H9 (cell line): ENCODE results near the gene EIF2S2. TPM values are rescaled to one million over a fixed set of nuclear protein-coding genes. Genes with fewer than 3 reads are reported as not detected.

Source experiments
- DNase-seq: peaks from one replicate; pipeline ENCODE4 v3.0.0-alpha.2; 2017
- H2AFZ ChIP-seq: one replicate; pipeline ENCODE4 v1.6.1; 2013; ENCODE audit warnings: mild to moderate bottlenecking, low read length, control low read depth, moderate library complexity
- H2AK5ac ChIP-seq: 2 replicates; pipeline ENCODE4 v1.6.1; 2013; ENCODE audit warnings: low read length, control low read depth, mixed read lengths; ENCODE audit not compliant: insufficient read length
- H2BK120ac ChIP-seq: one replicate; pipeline ENCODE4 v1.6.1; 2013; ENCODE audit warnings: low read depth, mild to moderate bottlenecking, low read length, control low read depth, inconsistent platforms; ENCODE audit not compliant: poor library complexity, severe bottlenecking
- H2BK12ac ChIP-seq: 2 replicates; pipeline ENCODE4 v1.6.1; 2013; ENCODE audit warnings: low read length, control low read depth, mixed read lengths, low read depth; ENCODE audit not compliant: insufficient read length
- H2BK15ac ChIP-seq: 2 replicates; pipeline ENCODE4 v1.6.1; 2013; ENCODE audit warnings: low read depth, low read length, control low read depth
- H2BK20ac ChIP-seq: one replicate; pipeline ENCODE4 v1.6.1; 2013; ENCODE audit warnings: low read depth, mild to moderate bottlenecking, low read length, control low read depth, inconsistent platforms; ENCODE audit not compliant: poor library complexity, severe bottlenecking
- H2BK5ac ChIP-seq: 2 replicates; pipeline ENCODE4 v1.6.1; 2013; ENCODE audit warnings: low read length, control low read depth, mixed read lengths; ENCODE audit not compliant: insufficient read length
- H3K14ac ChIP-seq: 2 replicates; pipeline ENCODE4 v1.6.1; 2013; ENCODE audit warnings: low read length, control low read depth; ENCODE audit not compliant: insufficient read depth
- H3K18ac ChIP-seq: 2 replicates; pipeline ENCODE4 v1.6.1; 2013; ENCODE audit warnings: low read depth, mild to moderate bottlenecking, mixed read lengths, low read length, control low read depth; ENCODE audit not compliant: insufficient read length
- H3K23ac ChIP-seq: 2 replicates; pipeline ENCODE4 v1.6.1; 2013; ENCODE audit warnings: low read length, control low read depth, mixed read lengths, low read depth; ENCODE audit not compliant: insufficient read length
- H3K23me2 ChIP-seq: 2 replicates; pipeline ENCODE4 v1.6.1; 2013; ENCODE audit warnings: low read depth, mild to moderate bottlenecking, mixed read lengths, low read length, control low read depth; ENCODE audit not compliant: insufficient read length, poor library complexity, severe bottlenecking
- H3K27ac ChIP-seq: 2 replicates; pipeline ENCODE4 v1.5.1; 2013; ENCODE audit warnings: low read length, control low read depth, mixed read lengths, low read depth; ENCODE audit not compliant: insufficient read length
- H3K27me3 ChIP-seq: 2 replicates; pipeline ENCODE4 v1.6.1; 2013; ENCODE audit warnings: low read length, control low read depth, inconsistent platforms; ENCODE audit not compliant: insufficient read depth
- H3K4ac ChIP-seq: 2 replicates; pipeline ENCODE4 v1.6.1; 2013; ENCODE audit warnings: low read depth, mild to moderate bottlenecking, control low read depth, inconsistent platforms, low read length, moderate library complexity
- H3K4me1 ChIP-seq: 2 replicates; pipeline ENCODE4 v1.6.1; 2013; ENCODE audit warnings: low read length, control low read depth, inconsistent platforms; ENCODE audit not compliant: insufficient read depth
- H3K4me2 ChIP-seq: 2 replicates; pipeline ENCODE4 v1.6.1; 2013; ENCODE audit warnings: low read length, control low read depth, mixed read lengths; ENCODE audit not compliant: insufficient read length, insufficient read depth
- H3K56ac ChIP-seq: 2 replicates; pipeline ENCODE4 v1.6.1; 2013; ENCODE audit warnings: low read depth, mild to moderate bottlenecking, mixed read lengths, low read length, control low read depth; ENCODE audit not compliant: insufficient read length
- H3K79me1 ChIP-seq: 2 replicates; pipeline ENCODE4 v1.6.1; 2013; ENCODE audit warnings: low read depth, mild to moderate bottlenecking, moderate library complexity, low read length, control low read depth, inconsistent platforms; ENCODE audit not compliant: insufficient read depth, poor library complexity, severe bottlenecking
- H3K79me2 ChIP-seq: 2 replicates; pipeline ENCODE4 v1.6.1; 2013; ENCODE audit warnings: low read length, control low read depth, inconsistent platforms; ENCODE audit not compliant: insufficient read depth
- H3K9ac ChIP-seq: 2 replicates; pipeline ENCODE4 v1.6.1; 2013; ENCODE audit warnings: low read length, control low read depth, mixed read lengths; ENCODE audit not compliant: insufficient read length; ENCODE audit errors: extremely low read depth
- H3K9me3 ChIP-seq: one replicate; pipeline ENCODE4 v1.6.1; 2013; ENCODE audit warnings: low read depth, low read length, inconsistent platforms; ENCODE audit not compliant: control insufficient read depth
- H3T11ph ChIP-seq: one replicate; pipeline ENCODE4 v1.6.1; 2013; ENCODE audit warnings: mild to moderate bottlenecking, low read length, control low read depth, inconsistent platforms
- H4K20me1 ChIP-seq: one replicate; pipeline ENCODE4 v1.6.1; 2013; ENCODE audit not compliant: control insufficient read depth, insufficient read length, insufficient read depth
- H4K5ac ChIP-seq: 2 replicates; pipeline ENCODE4 v1.6.1; 2013; ENCODE audit warnings: low read depth, mild to moderate bottlenecking, mixed read lengths, low read length, control low read depth; ENCODE audit not compliant: insufficient read length
- H4K8ac ChIP-seq: replicated peaks from 2 replicates; pipeline ENCODE4 v1.6.1; 2013; ENCODE audit warnings: low read length, control low read depth, mixed read lengths, low read depth; ENCODE audit not compliant: insufficient read length
- H4K91ac ChIP-seq: 2 replicates; pipeline ENCODE4 v1.6.1; 2013; ENCODE audit warnings: low read depth, mild to moderate bottlenecking, moderate library complexity, mixed read lengths, low read length, control low read depth; ENCODE audit not compliant: insufficient read length
- H3K27ac Mint-ChIP-seq, 3 experiments: 2 replicates in 2 of 3; 3 replicates in 1 of 3; pipeline ENCODE4 v1.8.0; 2020 to 2021; ENCODE audit warnings: mixed read lengths in 3 of 3, mild to moderate bottlenecking in 1 of 3, moderate library complexity in 1 of 3
- H3K27me3 Mint-ChIP-seq: 2 replicates; pipeline ENCODE4 v1.8.0; 2021; ENCODE audit warnings: low read depth, mild to moderate bottlenecking, moderate library complexity, mixed read lengths
- H3K36me3 Mint-ChIP-seq, 3 experiments: 2 replicates in 2 of 3; 3 replicates in 1 of 3; pipeline ENCODE4 v1.8.0; 2020 to 2021; ENCODE audit warnings: low read depth in 3 of 3, mixed read lengths in 3 of 3; ENCODE audit not compliant: insufficient read depth in 1 of 3
- H3K4me1 Mint-ChIP-seq, 2 experiments: 2 replicates each; pipeline ENCODE4 v1.8.0; 2020; ENCODE audit warnings: mixed read lengths in 2 of 2
- H3K4me3 Mint-ChIP-seq, 2 experiments: 2 replicates in 1 of 2; 3 replicates in 1 of 2; pipeline ENCODE4 v1.8.0; 2020 to 2021; ENCODE audit warnings: mild to moderate bottlenecking in 2 of 2, mixed read lengths in 2 of 2, moderate library complexity in 1 of 2
- H3K9me3 Mint-ChIP-seq, 2 experiments: 2 replicates in 1 of 2; 3 replicates in 1 of 2; pipeline ENCODE4 v1.8.0; 2020; ENCODE audit warnings: mild to moderate bottlenecking in 2 of 2, mixed read lengths in 2 of 2, moderate library complexity in 1 of 2
- CTCF ChIP-seq: fragments of 200-600 bp; sonication (generic); conservative IDR thresholded peaks from 3 replicates; pipeline ENCODE4 v1.8.0; 2021; ENCODE audit warnings: antibody characterized with exemption, mild to moderate bottlenecking
- WGBS: extraction: QIAGEN DNeasy Blood & Tissue Kit; methylation state at CpG from one replicate; pipeline ENCODE4 v1.1.7; 2013; ENCODE audit warnings: missing lambda C conversion rate, low lambda C conversion rate, mixed read lengths; ENCODE audit not compliant: insufficient read length; ENCODE audit errors: extremely low coverage; 5-methylcytosine and 5-hydroxymethylcytosine counted together
- total RNA-seq: library from RNA; stranded (reverse); gene quantifications from 2 replicates; pipeline ENCODE4 v1.2.1, GENCODE V29; 2021

EIF2S2 gene
- total RNA-seq, 1 experiment from 2014 or later: 188 TPM

DNA sequence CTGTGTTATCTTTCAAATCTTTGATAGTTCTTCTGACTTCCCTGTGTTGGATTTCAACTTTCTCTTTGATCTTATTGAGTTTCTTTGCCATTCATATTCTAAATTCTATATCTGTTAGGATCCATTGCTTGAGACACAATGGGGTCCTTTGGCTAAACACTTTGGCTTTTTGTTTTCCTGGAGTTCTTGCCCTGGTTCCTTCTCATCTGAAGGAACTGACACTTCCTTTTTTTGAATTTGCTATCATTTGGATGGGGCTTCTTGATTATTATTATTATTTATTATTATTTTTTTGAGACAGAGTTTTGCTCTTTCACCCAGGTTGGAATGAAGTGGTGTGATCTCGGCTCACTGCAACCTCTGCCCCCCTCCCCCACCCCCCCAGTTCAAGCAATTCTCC lies 30.1 kb upstream of the EIF2S2 start:
- no peaks in the 10 kb centered on the region for H3K9me3 Mint-ChIP-seq
- no CpG with 5 or more reads among the region's 1 CpG for WGBS
- no peak overlapping the region for H2BK15ac ChIP-seq
- H3K79me1 ChIP-seq: no peaks in the 10 kb centered on the region
- H2AK5ac ChIP-seq: no peak overlapping the region
- no peak overlapping the region for H2AFZ ChIP-seq
- no peak overlapping the region for H2BK12ac ChIP-seq
- no peaks in the 10 kb centered on the region for H3K36me3 Mint-ChIP-seq
- H3T11ph ChIP-seq: no peak overlapping the region
- H2BK120ac ChIP-seq: no peak overlapping the region
- TF ChIP-seq CTCF: no peak
- no peaks in the 10 kb centered on the region for H3K23me2 ChIP-seq
- H3K4me1 Mint-ChIP-seq: peaks cover 6% of the 10 kb centered on the region in 2 experiments; a peak in 3 of 4 replicates
- no peaks in the 10 kb centered on the region for H4K20me1 ChIP-seq
- H4K91ac ChIP-seq: no peak overlapping the region
- H2BK5ac ChIP-seq: no peak overlapping the region
- H3K9me3 ChIP-seq: no peaks in the 10 kb centered on the region
- no peaks in the 10 kb centered on the region for H3K27me3 ChIP-seq
- H3K18ac ChIP-seq: no peak overlapping the region
- H4K8ac ChIP-seq: no peak overlapping the region
- no peak overlapping the region for H3K27ac Mint-ChIP-seq
- no peak overlapping the region for H3K56ac ChIP-seq
- DNase-seq: no peak
- H3K23ac ChIP-seq: no peak overlapping the region
- H3K9ac ChIP-seq: no peak overlapping the region
- H4K5ac ChIP-seq: no peak overlapping the region
- H3K4me1 ChIP-seq: no peaks in the 10 kb centered on the region
- no peak overlapping the region for H3K4ac ChIP-seq
- no peak overlapping the region for H2BK20ac ChIP-seq
- H3K4me3 Mint-ChIP-seq: no peak overlapping the region
- H3K14ac ChIP-seq: no peak overlapping the region
- peaks cover 3% of the 10 kb centered on the region for H3K27me3 Mint-ChIP-seq
- H3K79me2 ChIP-seq: no peaks in the 10 kb centered on the region
- H3K4me2 ChIP-seq: no peak overlapping the region
- H3K27ac ChIP-seq: no peak overlapping the region
